HG02642 (cell line): Measurements from ENCODE around the gene RIMBP2.

Experiments
- ATAC-seq: cut with Tn5 transposase; IDR thresholded peaks from one replicate; pipeline ENCODE4 v1.9.1; 2021; ENCODE audit warnings: mild to moderate bottlenecking; ENCODE audit not compliant: unreplicated experiment, poor library complexity

RIMBP2 gene

DNA sequence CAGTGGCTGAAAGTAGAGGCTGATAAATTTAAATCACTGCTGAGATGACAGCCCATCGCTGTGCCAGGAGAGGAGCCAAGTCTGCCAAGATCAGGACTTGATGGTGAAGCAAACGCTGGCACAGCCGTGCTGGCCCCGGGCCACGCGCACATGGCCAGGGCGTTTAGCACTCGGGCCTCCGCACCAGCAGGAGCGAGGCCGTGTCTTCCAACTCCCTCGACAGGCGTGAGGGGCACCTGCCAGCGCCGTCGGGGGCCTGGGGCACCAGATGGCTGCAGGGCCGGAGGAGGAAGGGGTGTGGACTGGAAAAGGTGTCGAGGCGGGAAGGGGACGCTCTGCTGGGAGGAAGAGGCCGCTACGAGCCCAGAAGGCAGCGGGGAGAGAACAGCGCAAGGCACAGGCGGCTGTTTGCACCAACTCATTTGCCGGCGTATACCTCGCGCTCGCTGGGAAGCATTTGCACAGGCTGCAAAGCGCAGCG is 29.5 kb downstream of the RIMBP2 start:
- no peak for ATAC-seq

GRCh38 chr12:130685850-130686249 is 30.2 kb downstream of the RIMBP2 start:
- ATAC-seq, result no peak

DNA sequence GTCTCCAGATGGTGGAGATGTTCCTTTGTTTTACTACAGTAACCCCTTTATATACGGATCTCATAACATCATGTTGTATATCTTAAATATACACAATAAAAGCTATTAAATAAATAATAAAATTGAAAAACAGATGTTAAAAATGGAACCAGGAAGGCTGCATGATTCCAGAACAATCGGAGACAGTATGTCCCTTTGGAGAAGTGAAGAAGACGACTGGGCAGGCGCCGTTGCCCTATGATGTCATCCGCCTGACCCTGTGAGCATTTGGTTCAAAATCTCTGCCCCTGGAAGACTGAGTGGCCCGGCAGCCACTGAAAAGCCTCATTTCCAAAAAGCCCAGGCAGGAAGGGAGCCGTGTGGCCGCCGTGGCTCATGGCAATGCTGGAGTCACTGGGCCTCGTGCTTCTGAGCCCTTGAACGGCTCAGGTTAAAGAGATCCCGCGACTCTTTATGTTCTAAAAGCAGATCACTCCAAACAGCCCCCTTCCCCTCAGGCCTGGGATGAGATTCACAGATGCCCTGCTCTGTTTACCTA is 30.8 kb downstream of the RIMBP2 start:
- no peak for ATAC-seq

GRCh38 chr12:130683811-130684210 is 32.3 kb downstream of the RIMBP2 start:
- no peak for ATAC-seq

- no peak for ATAC-seq
These were observed 33.0 kb downstream of the RIMBP2 start for GRCh38 chr12:130683080-130683479.

DNA sequence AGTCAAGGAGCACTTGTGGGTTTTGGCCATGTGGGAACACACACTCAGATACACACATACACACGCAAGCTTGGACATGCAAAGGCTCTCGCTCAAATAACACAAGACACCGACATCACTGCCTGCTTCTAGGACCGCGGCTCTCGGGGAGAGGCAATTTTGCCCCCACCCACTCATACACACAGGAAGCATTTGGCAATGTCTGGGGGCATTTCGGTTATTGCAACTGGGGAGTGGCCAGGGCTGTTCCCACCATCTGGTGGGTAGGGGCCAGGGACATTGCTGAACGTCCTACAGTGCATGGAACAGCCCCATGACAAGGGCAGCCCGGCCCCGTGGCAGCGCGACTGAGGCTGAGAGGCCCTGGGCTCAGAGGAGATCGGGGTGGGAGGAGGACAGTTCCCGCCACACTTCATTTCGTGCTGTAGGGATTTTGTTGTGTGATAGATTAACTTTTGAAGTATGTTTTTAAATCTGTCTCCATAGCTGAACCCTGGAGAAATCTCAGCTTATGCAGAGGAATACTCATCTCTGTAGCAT is 35.6 kb downstream of the RIMBP2 start:
- ATAC-seq, result no peak

GRCh38 chr12:130677957-130678558 is 38.0 kb downstream of the RIMBP2 start:
- no peak for ATAC-seq

DNA sequence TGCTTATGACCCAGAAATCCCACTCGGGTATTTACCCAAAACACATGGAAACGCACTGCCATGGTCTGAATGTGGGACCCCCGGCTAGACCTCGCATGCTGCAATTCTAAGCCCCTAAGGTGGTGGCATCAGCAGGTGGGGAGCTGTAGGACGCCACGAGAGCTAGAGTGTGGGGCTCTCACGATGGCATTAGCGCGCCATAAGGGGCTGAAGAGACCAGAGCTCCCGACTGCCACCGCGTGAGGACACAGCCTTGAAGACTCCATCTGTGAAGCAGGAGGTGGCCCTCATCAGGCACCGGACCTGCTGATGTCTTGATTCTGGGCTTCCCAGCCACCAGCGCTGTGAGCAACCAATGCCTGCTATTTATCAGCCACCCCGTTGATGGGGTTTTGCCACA is 40.3 kb downstream of the RIMBP2 start:
- no peak for ATAC-seq

- no peak for ATAC-seq
These were observed 41.0 kb downstream of the RIMBP2 start for GRCh38 chr12:130675121-130675520.

DNA sequence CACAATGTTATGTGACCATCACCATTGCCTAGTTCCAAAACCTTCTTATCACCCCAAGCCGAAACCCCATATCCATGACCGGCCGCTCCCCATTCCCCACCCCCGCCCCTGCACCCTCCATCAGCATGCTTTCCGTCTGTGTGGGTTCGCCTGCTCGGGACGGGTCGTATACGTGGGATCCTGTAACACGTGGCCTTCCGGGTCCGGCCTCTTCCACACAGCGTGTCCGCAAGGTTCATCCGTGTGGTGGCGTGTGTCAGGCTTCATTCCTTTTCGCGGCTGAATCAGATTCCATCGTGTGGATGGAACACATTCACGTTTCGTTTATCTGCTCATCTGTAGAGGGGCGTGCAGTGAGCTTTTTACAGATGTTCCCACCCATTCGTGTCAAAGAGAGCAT is 41.4 kb downstream of the RIMBP2 start:
- ATAC-seq, result no peak

DNA sequence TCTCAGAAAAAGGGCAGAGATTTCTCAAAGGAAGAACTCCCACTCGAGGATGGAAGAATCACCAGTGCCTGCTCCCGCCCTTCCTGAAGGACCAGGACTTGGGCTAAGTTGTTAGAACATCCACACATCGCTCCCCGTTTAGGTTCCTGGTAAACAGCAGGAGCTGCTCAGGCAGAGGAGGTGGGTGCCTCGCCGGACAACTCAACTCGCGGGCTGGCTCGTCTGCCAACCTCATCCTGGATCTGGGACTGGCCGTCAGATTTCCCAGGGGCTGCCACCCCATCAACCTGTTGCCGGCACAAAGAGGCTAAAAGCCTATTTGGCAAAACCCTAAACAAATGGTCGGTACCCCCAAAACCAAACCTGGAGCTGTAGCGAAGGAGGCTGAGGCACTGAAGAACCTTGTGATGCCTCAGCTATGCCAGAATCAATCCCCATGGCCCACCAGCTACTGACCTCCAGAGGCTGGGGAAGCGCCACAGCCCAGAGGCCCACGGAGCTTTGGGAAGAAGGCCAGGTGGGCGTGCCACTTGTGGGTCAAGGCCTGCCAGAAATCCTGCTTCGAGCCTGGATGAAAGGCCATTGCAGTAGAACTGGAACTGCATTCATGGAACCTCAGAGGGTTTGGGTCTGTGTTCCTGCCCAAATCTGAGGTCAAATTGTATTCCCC is 42.9 kb downstream of the RIMBP2 start:
- ATAC-seq, result no peak

DNA sequence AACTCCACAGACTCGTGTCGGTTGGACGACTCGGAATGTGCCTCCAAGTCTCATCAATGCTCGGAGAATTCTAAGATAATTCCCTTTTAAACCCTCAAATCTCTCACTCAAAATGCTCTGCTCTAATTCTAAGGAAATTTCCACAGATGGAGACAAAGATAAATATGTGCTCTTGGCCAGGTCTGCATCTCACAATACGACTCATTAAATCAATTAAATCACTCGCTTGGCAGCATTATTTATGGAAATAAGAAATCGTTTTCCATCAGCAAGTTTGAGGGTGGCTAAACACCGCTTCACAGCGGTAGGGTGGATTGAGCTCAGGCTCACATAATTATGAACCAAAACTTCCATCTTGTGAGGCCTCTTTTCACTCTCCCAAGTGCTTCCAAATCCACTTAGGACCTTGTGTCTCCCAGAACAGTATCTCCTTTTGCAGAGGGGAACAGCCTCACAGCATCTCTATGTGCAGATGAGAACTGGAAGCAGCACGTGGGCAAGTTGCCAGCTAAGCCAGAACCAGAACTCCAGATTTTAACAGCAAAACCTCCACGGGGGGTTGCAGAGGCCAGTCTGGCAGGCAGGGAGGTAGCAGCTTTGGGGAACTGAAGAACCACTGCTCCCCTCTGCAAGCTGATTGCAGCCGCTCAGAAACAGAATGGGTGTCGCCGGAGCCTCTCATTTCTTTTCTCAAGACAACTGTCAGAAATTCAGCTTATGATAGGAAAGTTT is 43.8 kb downstream of the RIMBP2 start:
- ATAC-seq, result no peak

DNA sequence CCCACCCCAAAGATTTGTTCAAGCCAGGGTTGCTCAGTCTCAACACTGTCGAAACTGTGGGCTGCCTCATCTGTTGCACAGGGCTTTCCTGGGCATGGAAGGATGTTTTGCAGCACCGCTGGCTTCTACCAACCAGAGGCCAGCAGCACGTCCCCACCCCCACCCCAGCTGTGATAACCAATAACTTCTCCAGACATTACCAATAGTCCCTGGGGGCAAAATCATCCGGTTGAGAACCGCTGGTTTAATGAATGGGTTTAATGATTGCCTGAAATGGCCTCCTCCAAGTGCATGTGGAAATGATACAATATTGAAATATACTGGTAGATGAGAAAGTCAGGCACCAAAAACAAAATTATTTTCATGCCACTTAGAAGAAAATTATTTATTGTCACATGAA is 44.5 kb downstream of the RIMBP2 start:
- no peak for ATAC-seq

GRCh38 chr12:130669797-130670196 is 46.3 kb downstream of the RIMBP2 start:
- ATAC-seq, result no peak

GRCh38 chr12:130669205-130669557 is 46.9 kb downstream of the RIMBP2 start:
- ATAC-seq, result no peak

GRCh38 chr12:130668286-130669204 is 47.6 kb downstream of the RIMBP2 start:
- ATAC-seq, result no peak

DNA sequence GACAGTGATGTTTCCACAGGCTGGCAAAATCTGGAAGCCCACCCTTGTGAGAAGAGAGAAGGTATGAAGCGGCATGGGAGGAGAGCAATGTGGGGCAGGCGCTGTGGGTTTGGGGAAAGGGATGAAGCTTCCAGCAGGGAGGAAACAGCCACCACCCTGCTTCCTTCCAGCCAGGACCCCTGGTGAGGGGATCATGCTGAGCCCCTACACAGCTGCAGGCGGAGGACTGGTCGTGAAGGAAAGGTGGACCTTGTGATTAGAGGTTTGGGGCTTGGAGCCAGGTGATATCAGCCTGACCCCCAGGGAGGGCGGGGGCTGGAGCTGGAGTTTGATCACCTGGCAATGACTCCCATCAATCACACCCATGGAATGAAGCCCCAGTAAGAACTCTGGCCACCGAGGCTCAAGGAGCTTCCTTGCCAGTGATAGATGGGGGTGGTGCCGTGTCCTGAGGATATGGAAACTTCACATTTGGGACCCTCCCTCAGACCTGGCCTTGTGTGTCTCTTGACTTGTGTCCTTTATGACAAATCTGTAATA is 48.6 kb downstream of the RIMBP2 start:
- no peak for ATAC-seq

- ATAC-seq, result no peak
These were observed 49.5 kb downstream of the RIMBP2 start for GRCh38 chr12:130666645-130667044.

GRCh38 chr12:130665753-130666152 is 50.3 kb downstream of the RIMBP2 start:
- ATAC-seq, result no peak

DNA sequence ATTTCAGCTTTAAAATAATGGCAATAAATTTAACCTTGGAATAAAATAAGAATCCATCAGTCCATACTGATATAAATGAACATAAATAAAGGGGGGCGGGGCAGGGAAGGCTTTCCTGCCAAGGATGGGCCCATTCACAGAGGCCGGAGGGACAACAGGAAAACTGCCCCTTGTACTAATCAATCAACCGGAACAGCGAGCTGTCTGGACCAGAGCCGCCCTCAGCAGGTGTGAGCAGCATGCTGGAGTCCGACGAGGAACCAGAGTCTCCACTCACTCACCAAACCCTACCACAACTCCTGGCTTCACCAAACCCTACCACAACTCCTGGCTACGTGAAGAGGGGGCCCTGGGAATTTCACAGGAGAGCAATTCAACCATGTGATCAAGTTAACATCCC is 51.3 kb downstream of the RIMBP2 start:
- no peak for ATAC-seq
